ENCODE measurements around the gene TRERF1.

TRERF1 gene

DNA sequence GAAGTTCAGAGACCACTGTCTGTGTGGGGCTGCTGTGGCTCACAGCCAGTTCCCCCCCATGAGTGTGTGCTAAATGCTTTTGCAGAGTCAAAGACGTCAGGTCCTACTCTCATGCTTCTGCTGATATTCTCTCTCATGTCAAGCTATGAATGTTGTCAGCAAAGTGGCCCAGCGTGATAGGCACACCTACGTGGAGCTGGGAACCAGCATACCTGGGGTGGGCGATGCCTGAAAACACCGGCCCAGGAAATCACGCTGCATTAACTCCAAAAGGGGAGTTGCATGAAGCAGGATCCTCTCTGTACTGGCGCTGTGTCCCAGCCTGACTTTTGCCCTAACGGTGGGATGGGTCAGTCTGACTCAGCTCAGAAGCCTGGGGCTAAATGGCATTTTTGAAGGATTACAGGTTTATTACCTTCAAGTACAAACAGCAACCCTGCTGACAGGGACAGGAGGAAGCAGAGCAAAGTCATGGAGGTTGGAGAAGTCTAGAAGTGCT, 225.0 kb downstream of the TRERF1 start:
- H3K4me3 ChIP-seq (ENCODE audit: low read depth, low read length): no peak overlapping the region
- H3K9me3 ChIP-seq (ENCODE audit: control insufficient read depth, insufficient read depth, low read depth, low read length): no peaks in the 10 kb centered on the region
- H3K4me1 ChIP-seq (ENCODE audit: control insufficient read depth, insufficient read depth, low read length): peaks cover 16% of the 10 kb centered on the region
- H3K36me3 ChIP-seq (ENCODE audit: control insufficient read depth in 2 of 2, insufficient read depth in 1 of 2, low read length in 2 of 2): no peaks in the 10 kb centered on the region
- ChIA-PET POLR2A (interaction anchor here (0.5 to 1.7 kb wide), 10 partner anchors 9 to 796 kb away, joined by 3 to 7 read pairs (median 4); partner anchors contain the start of genes MRPS10, TAF8, TOMM6 and UBR2), CTCF (interaction anchor here (0.7 to 5.2 kb wide), 13 partner anchors 10 to 858 kb away, joined by 3 to 46 read pairs (median 3); partner anchors contain the start of genes MRPS10 and TAF8)
- peak overlapping the region; percentile 34; the same call in 1 of the 2 replicates for H3K27ac ChIP-seq (ENCODE audit: extremely low read depth, low read depth, low read length)
- TF ChIP-seq, protein P1, sequence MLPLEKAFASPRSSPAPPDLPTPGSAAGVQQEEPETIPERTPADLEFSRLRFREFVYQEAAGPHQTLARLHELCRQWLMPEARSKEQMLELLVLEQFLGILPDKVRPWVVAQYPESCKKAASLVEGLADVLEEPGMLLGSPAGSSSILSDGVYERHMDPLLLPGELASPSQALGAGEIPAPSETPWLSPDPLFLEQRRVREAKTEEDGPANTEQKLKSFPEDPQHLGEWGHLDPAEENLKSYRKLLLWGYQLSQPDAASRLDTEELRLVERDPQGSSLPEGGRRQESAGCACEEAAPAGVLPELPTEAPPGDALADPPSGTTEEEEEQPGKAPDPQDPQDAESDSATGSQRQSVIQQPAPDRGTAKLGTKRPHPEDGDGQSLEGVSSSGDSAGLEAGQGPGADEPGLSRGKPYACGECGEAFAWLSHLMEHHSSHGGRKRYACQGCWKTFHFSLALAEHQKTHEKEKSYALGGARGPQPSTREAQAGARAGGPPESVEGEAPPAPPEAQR (tag by site-specific recombination; IDR thresholded peaks at IDR 0.05): no peak
- TF ChIP-seq, protein P2, sequence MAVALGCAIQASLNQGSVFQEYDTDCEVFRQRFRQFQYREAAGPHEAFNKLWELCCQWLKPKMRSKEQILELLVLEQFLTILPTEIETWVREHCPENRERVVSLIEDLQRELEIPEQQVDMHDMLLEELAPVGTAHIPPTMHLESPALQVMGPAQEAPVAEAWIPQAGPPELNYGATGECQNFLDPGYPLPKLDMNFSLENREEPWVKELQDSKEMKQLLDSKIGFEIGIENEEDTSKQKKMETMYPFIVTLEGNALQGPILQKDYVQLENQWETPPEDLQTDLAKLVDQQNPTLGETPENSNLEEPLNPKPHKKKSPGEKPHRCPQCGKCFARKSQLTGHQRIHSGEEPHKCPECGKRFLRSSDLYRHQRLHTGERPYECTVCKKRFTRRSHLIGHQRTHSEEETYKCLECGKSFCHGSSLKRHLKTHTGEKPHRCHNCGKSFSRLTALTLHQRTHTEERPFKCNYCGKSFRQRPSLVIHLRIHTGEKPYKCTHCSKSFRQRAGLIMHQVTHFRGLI (tag by site-specific recombination; IDR thresholded peaks at IDR 0.05): no peak
- no peak for TF ChIP-seq ZNF76 (tag by site-specific recombination; IDR thresholded peaks at IDR 0.05; ENCODE audit: borderline replicate concordance, low read depth)
- TF ChIP-seq, protein P3, sequence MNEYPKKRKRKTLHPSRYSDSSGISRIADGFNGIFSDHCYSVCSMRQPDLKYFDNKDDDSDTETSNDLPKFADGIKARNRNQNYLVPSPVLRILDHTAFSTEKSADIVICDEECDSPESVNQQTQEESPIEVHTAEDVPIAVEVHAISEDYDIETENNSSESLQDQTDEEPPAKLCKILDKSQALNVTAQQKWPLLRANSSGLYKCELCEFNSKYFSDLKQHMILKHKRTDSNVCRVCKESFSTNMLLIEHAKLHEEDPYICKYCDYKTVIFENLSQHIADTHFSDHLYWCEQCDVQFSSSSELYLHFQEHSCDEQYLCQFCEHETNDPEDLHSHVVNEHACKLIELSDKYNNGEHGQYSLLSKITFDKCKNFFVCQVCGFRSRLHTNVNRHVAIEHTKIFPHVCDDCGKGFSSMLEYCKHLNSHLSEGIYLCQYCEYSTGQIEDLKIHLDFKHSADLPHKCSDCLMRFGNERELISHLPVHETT (tag by site-specific recombination; IDR thresholded peaks at IDR 0.05): peak; percentile 61; the same call in 1 of the 2 replicates
- TF ChIP-seq ZNF223 (tag by site-specific recombination; IDR thresholded peaks at IDR 0.05): no peak
- TF ChIP-seq, protein P4, sequence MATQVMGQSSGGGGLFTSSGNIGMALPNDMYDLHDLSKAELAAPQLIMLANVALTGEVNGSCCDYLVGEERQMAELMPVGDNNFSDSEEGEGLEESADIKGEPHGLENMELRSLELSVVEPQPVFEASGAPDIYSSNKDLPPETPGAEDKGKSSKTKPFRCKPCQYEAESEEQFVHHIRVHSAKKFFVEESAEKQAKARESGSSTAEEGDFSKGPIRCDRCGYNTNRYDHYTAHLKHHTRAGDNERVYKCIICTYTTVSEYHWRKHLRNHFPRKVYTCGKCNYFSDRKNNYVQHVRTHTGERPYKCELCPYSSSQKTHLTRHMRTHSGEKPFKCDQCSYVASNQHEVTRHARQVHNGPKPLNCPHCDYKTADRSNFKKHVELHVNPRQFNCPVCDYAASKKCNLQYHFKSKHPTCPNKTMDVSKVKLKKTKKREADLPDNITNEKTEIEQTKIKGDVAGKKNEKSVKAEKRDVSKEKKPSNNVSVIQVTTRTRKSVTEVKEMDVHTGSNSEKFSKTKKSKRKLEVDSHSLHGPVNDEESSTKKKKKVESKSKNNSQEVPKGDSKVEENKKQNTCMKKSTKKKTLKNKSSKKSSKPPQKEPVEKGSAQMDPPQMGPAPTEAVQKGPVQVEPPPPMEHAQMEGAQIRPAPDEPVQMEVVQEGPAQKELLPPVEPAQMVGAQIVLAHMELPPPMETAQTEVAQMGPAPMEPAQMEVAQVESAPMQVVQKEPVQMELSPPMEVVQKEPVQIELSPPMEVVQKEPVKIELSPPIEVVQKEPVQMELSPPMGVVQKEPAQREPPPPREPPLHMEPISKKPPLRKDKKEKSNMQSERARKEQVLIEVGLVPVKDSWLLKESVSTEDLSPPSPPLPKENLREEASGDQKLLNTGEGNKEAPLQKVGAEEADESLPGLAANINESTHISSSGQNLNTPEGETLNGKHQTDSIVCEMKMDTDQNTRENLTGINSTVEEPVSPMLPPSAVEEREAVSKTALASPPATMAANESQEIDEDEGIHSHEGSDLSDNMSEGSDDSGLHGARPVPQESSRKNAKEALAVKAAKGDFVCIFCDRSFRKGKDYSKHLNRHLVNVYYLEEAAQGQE (tag by site-specific recombination; IDR thresholded peaks at IDR 0.05): no peak
- peak; percentile 49; the same call in 1 of the 2 replicates for TF ChIP-seq GLI4 (tag by site-specific recombination; IDR thresholded peaks at IDR 0.05)
- 0 out of 2 replicates have a peak, but pooled peaks have one; percentile 24 for TF ChIP-seq IKZF3 (tag by site-specific recombination; IDR thresholded peaks at IDR 0.05)
- TF ChIP-seq, protein P5, sequence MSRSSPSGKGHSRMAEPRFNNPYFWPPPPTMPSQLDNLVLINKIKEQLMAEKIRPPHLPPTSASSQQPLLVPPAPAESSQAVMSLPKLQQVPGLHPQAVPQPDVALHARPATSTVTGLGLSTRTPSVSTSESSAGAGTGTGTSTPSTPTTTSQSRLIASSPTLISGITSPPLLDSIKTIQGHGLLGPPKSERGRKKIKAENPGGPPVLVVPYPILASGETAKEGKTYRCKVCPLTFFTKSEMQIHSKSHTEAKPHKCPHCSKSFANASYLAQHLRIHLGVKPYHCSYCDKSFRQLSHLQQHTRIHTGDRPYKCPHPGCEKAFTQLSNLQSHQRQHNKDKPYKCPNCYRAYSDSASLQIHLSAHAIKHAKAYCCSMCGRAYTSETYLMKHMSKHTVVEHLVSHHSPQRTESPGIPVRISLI (tag by site-specific recombination; IDR thresholded peaks at IDR 0.05): no peak
- TF ChIP-seq ZNF473 (tag by site-specific recombination; IDR thresholded peaks at IDR 0.05): no peak
- TF ChIP-seq ZBTB20 (tag by site-specific recombination; IDR thresholded peaks at IDR 0.05): peak; percentile 61; the same call in 1 of the 2 replicates
- no peak for TF ChIP-seq ZNF175 (tag by site-specific recombination; IDR thresholded peaks at IDR 0.05)
- no peak for TF ChIP-seq SETDB1 (IDR thresholded peaks at IDR 0.05; ENCODE audit: insufficient read length, low read length)
- TF ChIP-seq SP3 (tag by site-specific recombination; IDR thresholded peaks at IDR 0.05): peak; percentile 47
- TF ChIP-seq ZNF423 (tag by site-specific recombination; IDR thresholded peaks at IDR 0.05): no peak
- no peak; the same call in 1 of the 2 replicates for TF ChIP-seq WT1 (tag by site-specific recombination; IDR thresholded peaks at IDR 0.05)
- TF ChIP-seq ZNF324 (tag by site-specific recombination; IDR thresholded peaks at IDR 0.05): no peak
- TF ChIP-seq, protein P6, sequence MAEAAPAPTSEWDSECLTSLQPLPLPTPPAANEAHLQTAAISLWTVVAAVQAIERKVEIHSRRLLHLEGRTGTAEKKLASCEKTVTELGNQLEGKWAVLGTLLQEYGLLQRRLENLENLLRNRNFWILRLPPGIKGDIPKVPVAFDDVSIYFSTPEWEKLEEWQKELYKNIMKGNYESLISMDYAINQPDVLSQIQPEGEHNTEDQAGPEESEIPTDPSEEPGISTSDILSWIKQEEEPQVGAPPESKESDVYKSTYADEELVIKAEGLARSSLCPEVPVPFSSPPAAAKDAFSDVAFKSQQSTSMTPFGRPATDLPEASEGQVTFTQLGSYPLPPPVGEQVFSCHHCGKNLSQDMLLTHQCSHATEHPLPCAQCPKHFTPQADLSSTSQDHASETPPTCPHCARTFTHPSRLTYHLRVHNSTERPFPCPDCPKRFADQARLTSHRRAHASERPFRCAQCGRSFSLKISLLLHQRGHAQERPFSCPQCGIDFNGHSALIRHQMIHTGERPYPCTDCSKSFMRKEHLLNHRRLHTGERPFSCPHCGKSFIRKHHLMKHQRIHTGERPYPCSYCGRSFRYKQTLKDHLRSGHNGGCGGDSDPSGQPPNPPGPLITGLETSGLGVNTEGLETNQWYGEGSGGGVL (tag by site-specific recombination; IDR thresholded peaks at IDR 0.05): no peak
- no peak for TF ChIP-seq ZNF174 (tag by site-specific recombination; IDR thresholded peaks at IDR 0.05)
- no peak for TF ChIP-seq ZNF2 (tag by site-specific recombination; IDR thresholded peaks at IDR 0.05)
- TF ChIP-seq ZNF292 (tag by site-specific recombination; IDR thresholded peaks at IDR 0.05; ENCODE audit: borderline replicate concordance, low read depth): no peak
- TF ChIP-seq ZNF654 (tag by site-specific recombination; IDR thresholded peaks at IDR 0.05; ENCODE audit: low read depth): no peak
- no peak for TF ChIP-seq ZNF48 (tag by site-specific recombination; IDR thresholded peaks at IDR 0.05)
- TF ChIP-seq REPIN1 (tag by site-specific recombination; IDR thresholded peaks at IDR 0.05; ENCODE audit: low read depth): no peak
- TF ChIP-seq SCRT2 (tag by site-specific recombination; IDR thresholded peaks at IDR 0.05): no peak
- peak; percentile 25; the same call in 1 of the 2 replicates for TF ChIP-seq HOXD13 (CRISPR knock-in tag; IDR thresholded peaks at IDR 0.05; ENCODE audit: borderline replicate concordance)
- no peak for TF ChIP-seq ZNF658 (tag by site-specific recombination; IDR thresholded peaks at IDR 0.05)
- TF ChIP-seq ZNF558 (tag by site-specific recombination; IDR thresholded peaks at IDR 0.05): no peak
